GM23338 (cell line): ENCODE results near the gene DPF3. TPM values are rescaled to one million over a fixed set of nuclear protein-coding genes. Genes with fewer than 3 reads are reported as not detected.

Experiments
- ATAC-seq: fragments of 200-7000 bp; cut with Tn5 transposase; 3 replicates; pipeline ENCODE4 v1.9.1; 2020
- DNase-seq: peaks from one replicate; pipeline ENCODE4 v3.0.0-alpha.2; 2015; ENCODE audit warnings: low spot score
- H2AFZ ChIP-seq: fragments of 200-600 bp; sonication (generic); 2 replicates; pipeline ENCODE4 v1.8.0; 2016; ENCODE audit warnings: antibody characterized with exemption, mild to moderate bottlenecking, moderate library complexity
- H3F3A ChIP-seq: fragments of 200-600 bp; sonication (generic); replicated peaks from 2 replicates; pipeline ENCODE4 v1.8.0; 2017; ENCODE audit warnings: antibody characterized with exemption, mixed run types, low read depth
- H3K27ac ChIP-seq: fragments of 200-600 bp; sonication (generic); 2 replicates; pipeline ENCODE4 v1.6.1; 2016; ENCODE audit warnings: low read depth
- H3K27me3 ChIP-seq: fragments of 200-600 bp; sonication (generic); 2 replicates; pipeline ENCODE4 v1.8.0; 2016; ENCODE audit warnings: mild to moderate bottlenecking, mixed run types, moderate library complexity; ENCODE audit not compliant: insufficient read depth
- H3K36me3 ChIP-seq: fragments of 200-600 bp; sonication (generic); 2 replicates; pipeline ENCODE4 v1.8.0; 2016; ENCODE audit warnings: mild to moderate bottlenecking; ENCODE audit not compliant: insufficient read depth
- H3K4me1 ChIP-seq: fragments of 200-600 bp; sonication (generic); 2 replicates; pipeline ENCODE4 v1.8.0; 2016; ENCODE audit warnings: mild to moderate bottlenecking, moderate library complexity; ENCODE audit not compliant: insufficient read depth
- H3K4me2 ChIP-seq: fragments of 200-600 bp; sonication (generic); 2 replicates; pipeline ENCODE4 v1.7.1; 2017; ENCODE audit warnings: mixed run types
- H3K4me3 ChIP-seq: fragments of 200-600 bp; sonication (generic); 2 replicates; pipeline ENCODE4 v1.6.1; 2016; ENCODE audit warnings: mixed run types
- H3K79me2 ChIP-seq: fragments of 200-600 bp; sonication (generic); replicated peaks from 2 replicates; pipeline ENCODE4 v1.8.0; 2017; ENCODE audit warnings: mild to moderate bottlenecking; ENCODE audit not compliant: insufficient read depth
- H3K9me2 ChIP-seq: fragments of 200-600 bp; sonication (generic); 2 replicates; pipeline ENCODE4 v1.8.0; 2017; ENCODE audit not compliant: insufficient read depth
- H4K20me1 ChIP-seq: fragments of 200-600 bp; sonication (generic); replicated peaks from 2 replicates; pipeline ENCODE4 v1.8.0; 2017; ENCODE audit warnings: mild to moderate bottlenecking; ENCODE audit not compliant: insufficient read depth
- H3K27ac Mint-ChIP-seq: 2 replicates; pipeline ENCODE4 v1.8.0; 2020; ENCODE audit warnings: inconsistent platforms, mild to moderate bottlenecking, moderate library complexity, mixed read lengths
- H3K27me3 Mint-ChIP-seq: 3 replicates; pipeline ENCODE4 v1.8.0; 2022; ENCODE audit warnings: low read depth, mild to moderate bottlenecking, moderate library complexity, mixed read lengths, inconsistent platforms; ENCODE audit not compliant: insufficient read depth, poor library complexity
- H3K36me3 Mint-ChIP-seq: 3 replicates; pipeline ENCODE4 v1.8.0; 2021; ENCODE audit warnings: low read depth, mild to moderate bottlenecking, inconsistent platforms, moderate library complexity, mixed read lengths
- H3K4me1 Mint-ChIP-seq: 3 replicates; pipeline ENCODE4 v1.8.0; 2020; ENCODE audit warnings: mild to moderate bottlenecking, inconsistent platforms, mixed read lengths
- H3K4me3 Mint-ChIP-seq: 3 replicates; pipeline ENCODE4 v1.8.0; 2021; ENCODE audit warnings: moderate library complexity, mild to moderate bottlenecking, inconsistent platforms, mixed read lengths
- H3K9me3 Mint-ChIP-seq: 3 replicates; pipeline ENCODE4 v1.8.0; 2020; ENCODE audit warnings: moderate library complexity, mild to moderate bottlenecking, inconsistent platforms, mixed read lengths
- CTCF ChIP-seq, 2 experiments: fragments of 200-600 bp in 1 of 2; sonication (generic) in 1 of 2; conservative IDR thresholded peaks; 2 replicates each; pipeline versions ENCODE4 v1.5.1 to v1.6.1; 2016 to 2017; ENCODE audit warnings: antibody characterized with exemption in 2 of 2, low read depth in 2 of 2, mild to moderate bottlenecking in 2 of 2, moderate library complexity in 1 of 2
- EZH2 ChIP-seq: fragments of 200-600 bp; sonication (generic); IDR thresholded peaks from one replicate; pipeline ENCODE4 v1.8.0; 2017; ENCODE audit warnings: antibody characterized with exemption, mild to moderate bottlenecking, low read depth; ENCODE audit not compliant: unreplicated experiment
- NANOG ChIP-seq: IDR thresholded peaks from 2 replicates; pipeline ENCODE4 v1.6.1; 2016; ENCODE audit warnings: antibody characterized with exemption, borderline replicate concordance
- POLR2AphosphoS5 ChIP-seq: IDR thresholded peaks from 2 replicates; pipeline ENCODE4 v1.6.1; 2016; ENCODE audit warnings: antibody characterized with exemption, low read depth
- STAT1 ChIP-seq: IDR thresholded peaks from one replicate; pipeline ENCODE4 v1.6.1; 2016; ENCODE audit warnings: antibody characterized with exemption; ENCODE audit not compliant: unreplicated experiment
- ZNF114 ChIP-seq: fragments of 250-450 bp; sonication (Bioruptor Pico); IDR thresholded peaks from 2 replicates; pipeline ENCODE4 v1.5.0; 2020; ENCODE audit warnings: mild to moderate bottlenecking, moderate library complexity
- ZNF331 ChIP-seq: fragments of 250-450 bp; sonication (Bioruptor Pico); IDR thresholded peaks from 2 replicates; pipeline ENCODE4 v1.5.0; 2020; ENCODE audit warnings: low read depth, mild to moderate bottlenecking, moderate library complexity
- polyA plus RNA-seq: library from polyadenylated mRNA; unstranded; fragments of >200 nt; fragmentation: Nextera tagmentation; extraction: Ambion mirVana; gene quantifications from 2 replicates; pipeline ENCODE4 v1.2.1, GENCODE V29; 2016
- total RNA-seq: library from RNA; depleted of rRNA; stranded (reverse); fragments of >200 nt; shearing (Covaris generic); gene quantifications from 2 replicates; pipeline ENCODE4 v1.2.3, GENCODE V29; 2014
- TF ChIP-seq, protein P1 (sequence below): IDR thresholded peaks from one replicate; pipeline ENCODE4 v1.6.1; 2018; ENCODE audit warnings: antibody characterized with exemption; ENCODE audit not compliant: unreplicated experiment
- TF ChIP-seq, protein P2 (sequence below): fragments of 250-450 bp; sonication (Bioruptor Pico); IDR thresholded peaks from 2 replicates; pipeline ENCODE4 v1.5.0; 2020; ENCODE audit warnings: mild to moderate bottlenecking, moderate library complexity
- TF ChIP-seq, protein P3 (sequence below): IDR thresholded peaks from 2 replicates; pipeline ENCODE4 v1.6.1; 2016; ENCODE audit warnings: antibody characterized with exemption

Gene DPF3
- total and polyA plus RNA-seq, 2 experiments from 2014 or later: 0.18 to 1.0 TPM

- Histone ChIP-seq H3K27me3 (no peaks in the 10 kb centered on the region), H3K36me3 (no peaks in the 10 kb centered on the region), H4K20me1 (no peaks in the 10 kb centered on the region), H3K4me3 (no peak overlapping the region), H3K79me2 (no peaks in the 10 kb centered on the region), H3K4me2 (no peak overlapping the region), H3K4me1 (no peaks in the 10 kb centered on the region), H3K9me2 (peaks cover 11% of the 10 kb centered on the region; the same call in 1 of the 2 replicates), H3F3A (no peaks in the 10 kb centered on the region), H2AFZ (no peak overlapping the region), H3K27ac (no peak overlapping the region)
- TF ChIP-seq STAT1: no peak
- no peak for TF ChIP-seq POLR2AphosphoS5
- TF ChIP-seq NANOG: no peak
- TF ChIP-seq CTCF (conservative IDR thresholded peaks at IDR 0.05; ENCODE audit: low read depth in 2 of 2): no peak
- TF ChIP-seq, protein P1, sequence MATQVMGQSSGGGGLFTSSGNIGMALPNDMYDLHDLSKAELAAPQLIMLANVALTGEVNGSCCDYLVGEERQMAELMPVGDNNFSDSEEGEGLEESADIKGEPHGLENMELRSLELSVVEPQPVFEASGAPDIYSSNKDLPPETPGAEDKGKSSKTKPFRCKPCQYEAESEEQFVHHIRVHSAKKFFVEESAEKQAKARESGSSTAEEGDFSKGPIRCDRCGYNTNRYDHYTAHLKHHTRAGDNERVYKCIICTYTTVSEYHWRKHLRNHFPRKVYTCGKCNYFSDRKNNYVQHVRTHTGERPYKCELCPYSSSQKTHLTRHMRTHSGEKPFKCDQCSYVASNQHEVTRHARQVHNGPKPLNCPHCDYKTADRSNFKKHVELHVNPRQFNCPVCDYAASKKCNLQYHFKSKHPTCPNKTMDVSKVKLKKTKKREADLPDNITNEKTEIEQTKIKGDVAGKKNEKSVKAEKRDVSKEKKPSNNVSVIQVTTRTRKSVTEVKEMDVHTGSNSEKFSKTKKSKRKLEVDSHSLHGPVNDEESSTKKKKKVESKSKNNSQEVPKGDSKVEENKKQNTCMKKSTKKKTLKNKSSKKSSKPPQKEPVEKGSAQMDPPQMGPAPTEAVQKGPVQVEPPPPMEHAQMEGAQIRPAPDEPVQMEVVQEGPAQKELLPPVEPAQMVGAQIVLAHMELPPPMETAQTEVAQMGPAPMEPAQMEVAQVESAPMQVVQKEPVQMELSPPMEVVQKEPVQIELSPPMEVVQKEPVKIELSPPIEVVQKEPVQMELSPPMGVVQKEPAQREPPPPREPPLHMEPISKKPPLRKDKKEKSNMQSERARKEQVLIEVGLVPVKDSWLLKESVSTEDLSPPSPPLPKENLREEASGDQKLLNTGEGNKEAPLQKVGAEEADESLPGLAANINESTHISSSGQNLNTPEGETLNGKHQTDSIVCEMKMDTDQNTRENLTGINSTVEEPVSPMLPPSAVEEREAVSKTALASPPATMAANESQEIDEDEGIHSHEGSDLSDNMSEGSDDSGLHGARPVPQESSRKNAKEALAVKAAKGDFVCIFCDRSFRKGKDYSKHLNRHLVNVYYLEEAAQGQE: no peak
- TF ChIP-seq ZNF331 (CRISPR knock-in tag): no peak
- TF ChIP-seq, protein P2, sequence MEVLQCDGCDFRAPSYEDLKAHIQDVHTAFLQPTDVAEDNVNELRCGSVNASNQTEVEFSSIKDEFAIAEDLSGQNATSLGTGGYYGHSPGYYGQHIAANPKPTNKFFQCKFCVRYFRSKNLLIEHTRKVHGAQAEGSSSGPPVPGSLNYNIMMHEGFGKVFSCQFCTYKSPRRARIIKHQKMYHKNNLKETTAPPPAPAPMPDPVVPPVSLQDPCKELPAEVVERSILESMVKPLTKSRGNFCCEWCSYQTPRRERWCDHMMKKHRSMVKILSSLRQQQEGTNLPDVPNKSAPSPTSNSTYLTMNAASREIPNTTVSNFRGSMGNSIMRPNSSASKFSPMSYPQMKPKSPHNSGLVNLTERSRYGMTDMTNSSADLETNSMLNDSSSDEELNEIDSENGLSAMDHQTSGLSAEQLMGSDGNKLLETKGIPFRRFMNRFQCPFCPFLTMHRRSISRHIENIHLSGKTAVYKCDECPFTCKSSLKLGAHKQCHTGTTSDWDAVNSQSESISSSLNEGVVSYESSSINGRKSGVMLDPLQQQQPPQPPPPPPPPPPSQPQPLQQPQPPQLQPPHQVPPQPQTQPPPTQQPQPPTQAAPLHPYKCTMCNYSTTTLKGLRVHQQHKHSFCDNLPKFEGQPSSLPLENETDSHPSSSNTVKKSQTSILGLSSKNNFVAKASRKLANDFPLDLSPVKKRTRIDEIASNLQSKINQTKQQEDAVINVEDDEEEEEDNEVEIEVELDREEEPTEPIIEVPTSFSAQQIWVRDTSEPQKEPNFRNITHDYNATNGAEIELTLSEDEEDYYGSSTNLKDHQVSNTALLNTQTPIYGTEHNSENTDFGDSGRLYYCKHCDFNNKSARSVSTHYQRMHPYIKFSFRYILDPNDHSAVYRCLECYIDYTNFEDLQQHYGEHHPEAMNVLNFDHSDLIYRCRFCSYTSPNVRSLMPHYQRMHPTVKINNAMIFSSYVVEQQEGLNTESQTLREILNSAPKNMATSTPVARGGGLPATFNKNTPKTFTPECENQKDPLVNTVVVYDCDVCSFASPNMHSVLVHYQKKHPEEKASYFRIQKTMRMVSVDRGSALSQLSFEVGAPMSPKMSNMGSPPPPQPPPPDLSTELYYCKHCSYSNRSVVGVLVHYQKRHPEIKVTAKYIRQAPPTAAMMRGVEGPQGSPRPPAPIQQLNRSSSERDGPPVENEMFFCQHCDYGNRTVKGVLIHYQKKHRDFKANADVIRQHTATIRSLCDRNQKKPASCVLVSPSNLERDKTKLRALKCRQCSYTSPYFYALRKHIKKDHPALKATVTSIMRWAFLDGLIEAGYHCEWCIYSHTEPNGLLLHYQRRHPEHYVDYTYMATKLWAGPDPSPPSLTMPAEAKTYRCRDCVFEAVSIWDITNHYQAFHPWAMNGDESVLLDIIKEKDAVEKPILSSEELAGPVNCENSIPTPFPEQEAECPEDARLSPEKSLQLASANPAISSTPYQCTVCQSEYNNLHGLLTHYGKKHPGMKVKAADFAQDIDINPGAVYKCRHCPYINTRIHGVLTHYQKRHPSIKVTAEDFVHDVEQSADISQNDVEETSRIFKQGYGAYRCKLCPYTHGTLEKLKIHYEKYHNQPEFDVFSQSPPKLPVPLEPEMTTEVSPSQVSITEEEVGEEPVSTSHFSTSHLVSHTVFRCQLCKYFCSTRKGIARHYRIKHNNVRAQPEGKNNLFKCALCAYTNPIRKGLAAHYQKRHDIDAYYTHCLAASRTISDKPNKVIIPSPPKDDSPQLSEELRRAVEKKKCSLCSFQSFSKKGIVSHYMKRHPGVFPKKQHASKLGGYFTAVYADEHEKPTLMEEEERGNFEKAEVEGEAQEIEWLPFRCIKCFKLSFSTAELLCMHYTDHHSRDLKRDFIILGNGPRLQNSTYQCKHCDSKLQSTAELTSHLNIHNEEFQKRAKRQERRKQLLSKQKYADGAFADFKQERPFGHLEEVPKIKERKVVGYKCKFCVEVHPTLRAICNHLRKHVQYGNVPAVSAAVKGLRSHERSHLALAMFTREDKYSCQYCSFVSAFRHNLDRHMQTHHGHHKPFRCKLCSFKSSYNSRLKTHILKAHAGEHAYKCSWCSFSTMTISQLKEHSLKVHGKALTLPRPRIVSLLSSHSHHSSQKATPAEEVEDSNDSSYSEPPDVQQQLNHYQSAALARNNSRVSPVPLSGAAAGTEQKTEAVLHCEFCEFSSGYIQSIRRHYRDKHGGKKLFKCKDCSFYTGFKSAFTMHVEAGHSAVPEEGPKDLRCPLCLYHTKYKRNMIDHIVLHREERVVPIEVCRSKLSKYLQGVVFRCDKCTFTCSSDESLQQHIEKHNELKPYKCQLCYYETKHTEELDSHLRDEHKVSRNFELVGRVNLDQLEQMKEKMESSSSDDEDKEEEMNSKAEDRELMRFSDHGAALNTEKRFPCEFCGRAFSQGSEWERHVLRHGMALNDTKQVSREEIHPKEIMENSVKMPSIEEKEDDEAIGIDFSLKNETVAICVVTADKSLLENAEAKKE (CRISPR knock-in tag): no peak
- TF ChIP-seq ZNF114 (CRISPR knock-in tag): no peak
- TF ChIP-seq, protein P3, sequence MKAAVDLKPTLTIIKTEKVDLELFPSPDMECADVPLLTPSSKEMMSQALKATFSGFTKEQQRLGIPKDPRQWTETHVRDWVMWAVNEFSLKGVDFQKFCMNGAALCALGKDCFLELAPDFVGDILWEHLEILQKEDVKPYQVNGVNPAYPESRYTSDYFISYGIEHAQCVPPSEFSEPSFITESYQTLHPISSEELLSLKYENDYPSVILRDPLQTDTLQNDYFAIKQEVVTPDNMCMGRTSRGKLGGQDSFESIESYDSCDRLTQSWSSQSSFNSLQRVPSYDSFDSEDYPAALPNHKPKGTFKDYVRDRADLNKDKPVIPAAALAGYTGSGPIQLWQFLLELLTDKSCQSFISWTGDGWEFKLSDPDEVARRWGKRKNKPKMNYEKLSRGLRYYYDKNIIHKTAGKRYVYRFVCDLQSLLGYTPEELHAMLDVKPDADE: no peak
- TF ChIP-seq EZH2: no peak
- no peak overlapping the region for H3K4me3 Mint-ChIP-seq
- no peaks in the 10 kb centered on the region for H3K4me1 Mint-ChIP-seq
- H3K27me3 Mint-ChIP-seq: peaks cover 3% of the 10 kb centered on the region
- H3K9me3 Mint-ChIP-seq: peaks cover 16% of the 10 kb centered on the region
- ATAC-seq (no peak), DNase-seq (no peak)
- H3K36me3 Mint-ChIP-seq: peaks cover 4% of the 10 kb centered on the region; the same call in 1 of the 3 replicates
- no peak overlapping the region for H3K27ac Mint-ChIP-seq
Measured at GRCh38 chr14:72636094-72636493, 257.8 kb downstream of the DPF3 start.
